ENCODE data around the gene DNAH1.

The DNAH1 gene

GRCh38 chr3:52392216-52392930 is 76.3 kb downstream of the DNAH1 start:
- no peak for DNase-seq

GRCh38 chr3:52393131-52393807 is 77.2 kb downstream of the DNAH1 start:
- DNase-seq = no peak

- DNase-seq = no peak
These were observed 78.0 kb downstream of the DNAH1 start for GRCh38 chr3:52393959-52394670.

- no peak for DNase-seq
These were observed 78.8 kb downstream of the DNAH1 start for GRCh38 chr3:52394751-52395502.

- no peak for DNase-seq
These were observed 79.4 kb downstream of the DNAH1 start for GRCh38 chr3:52395503-52395865.

GRCh38 chr3:52396011-52396906 is 80.1 kb downstream of the DNAH1 start:
- no peak for DNase-seq

- DNase-seq = no peak
These were observed 80.9 kb downstream of the DNAH1 start for GRCh38 chr3:52396907-52397591.

GRCh38 chr3:52397676-52398399 is 81.7 kb downstream of the DNAH1 start:
- DNase-seq = no peak

GRCh38 chr3:52398670-52399081 is 82.6 kb downstream of the DNAH1 start:
- DNase-seq = no peak

- DNase-seq = no peak
These were observed 83.0 kb downstream of the DNAH1 start for GRCh38 chr3:52399131-52399530.

- no peak for DNase-seq
These were observed 83.5 kb downstream of the DNAH1 start for GRCh38 chr3:52399593-52399992.

GRCh38 chr3:52400275-52400793 is 84.2 kb downstream of the DNAH1 start:
- no peak for DNase-seq

GRCh38 chr3:52401021-52401420 is 84.9 kb downstream of the DNAH1 start:
- no peak for DNase-seq

- DNase-seq = no peak
These were observed 85.4 kb downstream of the DNAH1 start for GRCh38 chr3:52401551-52401950.

- no peak for DNase-seq
These were observed 86.0 kb downstream of the DNAH1 start for GRCh38 chr3:52402101-52402521.

- DNase-seq = no peak
These were observed 86.7 kb downstream of the DNAH1 start for GRCh38 chr3:52402706-52403270.

GRCh38 chr3:52403271-52403841 is 87.2 kb downstream of the DNAH1 start:
- no peak for DNase-seq

- DNase-seq = no peak
These were observed 87.8 kb downstream of the DNAH1 start for GRCh38 chr3:52403955-52404354.

- DNase-seq = no peak
These were observed 88.3 kb downstream of the DNAH1 start for GRCh38 chr3:52404391-52404790.

GRCh38 chr3:52405066-52405465 is 88.9 kb downstream of the DNAH1 start:
- no peak for DNase-seq

All from fibroblast of skin of scalp (primary cell).